ENCODE measurements around the gene SLC25A21.
A peak's percentile ranks its signal among the peaks of the same experiment; 100 is the strongest.

Gene SLC25A21

DNA sequence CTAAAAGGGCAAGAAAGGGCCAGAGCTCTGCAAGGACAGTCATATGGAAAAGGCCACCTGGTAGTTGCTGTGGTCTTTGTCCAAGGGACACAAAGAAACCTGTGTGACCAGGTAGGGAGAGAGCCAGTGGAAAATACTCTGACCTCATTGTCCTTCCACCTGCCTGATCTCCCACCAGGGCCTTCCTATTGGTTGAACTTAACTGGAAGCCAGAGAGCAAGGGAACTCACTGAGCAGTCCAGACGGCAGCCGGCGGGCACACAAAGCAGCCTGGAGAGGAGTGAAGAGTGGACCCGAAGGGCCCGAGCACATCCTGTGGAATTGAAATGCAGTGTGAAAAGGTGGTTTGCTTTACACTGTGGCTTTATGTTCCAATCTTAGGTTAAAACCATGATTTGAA lies 120.7 kb downstream of the SLC25A21 start:
- no peak overlapping the region for H3K23ac ChIP-seq (ENCODE audit: low read length)
- no peak overlapping the region for H4K5ac ChIP-seq (ENCODE audit: low read length)
- H3K27me3 ChIP-seq (ENCODE audit: insufficient read depth, low read length, poor library complexity) = no peaks in the 10 kb centered on the region
- H2BK15ac ChIP-seq (replicated peaks; ENCODE audit: low read depth) = no peak overlapping the region
- no peak overlapping the region for H3K4me2 ChIP-seq (ENCODE audit: low read length)
- H2BK5ac ChIP-seq (ENCODE audit: low read length) = no peak overlapping the region
- no peaks in the 10 kb centered on the region for H3K4me1 ChIP-seq (ENCODE audit: control insufficient read depth, low read depth, low read length)
- no peak overlapping the region for H3K4me3 ChIP-seq (ENCODE audit: low read length)
- no peak overlapping the region for H2BK120ac ChIP-seq (ENCODE audit: low read depth, low read length)
- H3K18ac ChIP-seq (ENCODE audit: low read length) = no peak overlapping the region
- H3K9ac ChIP-seq (ENCODE audit: low read length) = no peak overlapping the region
- DNase-seq = no peak
- no CpG with 5 or more reads among the region's 5 CpGs for WGBS (ENCODE audit: extremely low coverage, insufficient coverage, low lambda C conversion rate)
- no peak overlapping the region for H3K4ac ChIP-seq (ENCODE audit: low read depth, low read length)
- no peaks in the 10 kb centered on the region for H3K79me1 ChIP-seq (ENCODE audit: low read length)
- H3K36me3 ChIP-seq (ENCODE audit: control insufficient read depth, insufficient read depth, low read length) = no peaks in the 10 kb centered on the region
- H4K8ac ChIP-seq (ENCODE audit: low read depth, low read length) = no peak overlapping the region
- H3K56ac ChIP-seq (ENCODE audit: low read length) = no peak overlapping the region
- H2AK5ac ChIP-seq (ENCODE audit: low read length) = no peak overlapping the region
- H3K27ac ChIP-seq (ENCODE audit: low read depth, low read length) = no peak overlapping the region
- no peaks in the 10 kb centered on the region for H3K79me2 ChIP-seq (ENCODE audit: control insufficient read depth, insufficient read depth, low read length)

DNA sequence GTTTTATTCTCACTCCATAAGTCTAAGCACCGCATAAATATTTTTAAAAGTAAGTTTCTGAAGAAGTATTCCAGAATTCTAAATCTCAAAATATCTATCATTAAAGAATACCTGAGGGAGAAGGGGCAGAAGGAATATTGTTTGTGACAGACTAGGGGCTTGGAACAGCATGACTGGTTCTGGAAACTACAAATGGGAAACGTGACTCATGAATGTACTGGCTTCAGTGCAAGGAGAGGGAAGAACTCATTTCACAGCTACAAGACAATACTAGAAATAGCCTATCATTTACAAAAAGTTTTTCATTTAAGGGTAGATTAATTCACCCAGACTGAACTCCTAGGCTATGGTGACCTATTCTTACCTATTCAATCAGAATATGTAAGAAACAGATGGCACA lies 121.3 kb downstream of the SLC25A21 start:
- H2BK15ac ChIP-seq (replicated peaks; ENCODE audit: low read depth) = no peak overlapping the region
- no peak overlapping the region for H3K4me3 ChIP-seq (ENCODE audit: low read length)
- H2BK5ac ChIP-seq (ENCODE audit: low read length) = no peak overlapping the region
- H3K18ac ChIP-seq (ENCODE audit: low read length) = no peak overlapping the region
- no CpG with 5 or more reads among the region's 2 CpGs for WGBS (ENCODE audit: extremely low coverage, insufficient coverage, low lambda C conversion rate)
- no peak for DNase-seq
- H3K4ac ChIP-seq (ENCODE audit: low read depth, low read length) = no peak overlapping the region
- H3K23ac ChIP-seq (ENCODE audit: low read length) = no peak overlapping the region
- H2AK5ac ChIP-seq (ENCODE audit: low read length) = no peak overlapping the region
- H3K9ac ChIP-seq (ENCODE audit: low read length) = no peak overlapping the region
- H3K56ac ChIP-seq (ENCODE audit: low read length) = no peak overlapping the region
- H3K4me2 ChIP-seq (ENCODE audit: low read length) = no peak overlapping the region
- H3K4me1 ChIP-seq (ENCODE audit: control insufficient read depth, low read depth, low read length) = no peaks in the 10 kb centered on the region
- no peak overlapping the region for H2BK120ac ChIP-seq (ENCODE audit: low read depth, low read length)
- no peaks in the 10 kb centered on the region for H3K27me3 ChIP-seq (ENCODE audit: insufficient read depth, low read length, poor library complexity)
- H3K79me1 ChIP-seq (ENCODE audit: low read length) = no peaks in the 10 kb centered on the region
- H4K8ac ChIP-seq (ENCODE audit: low read depth, low read length) = no peak overlapping the region
- H3K27ac ChIP-seq (ENCODE audit: low read depth, low read length) = no peak overlapping the region
- no peak overlapping the region for H4K5ac ChIP-seq (ENCODE audit: low read length)
- no peaks in the 10 kb centered on the region for H3K79me2 ChIP-seq (ENCODE audit: control insufficient read depth, insufficient read depth, low read length)
- no peaks in the 10 kb centered on the region for H3K36me3 ChIP-seq (ENCODE audit: control insufficient read depth, insufficient read depth, low read length)

DNA sequence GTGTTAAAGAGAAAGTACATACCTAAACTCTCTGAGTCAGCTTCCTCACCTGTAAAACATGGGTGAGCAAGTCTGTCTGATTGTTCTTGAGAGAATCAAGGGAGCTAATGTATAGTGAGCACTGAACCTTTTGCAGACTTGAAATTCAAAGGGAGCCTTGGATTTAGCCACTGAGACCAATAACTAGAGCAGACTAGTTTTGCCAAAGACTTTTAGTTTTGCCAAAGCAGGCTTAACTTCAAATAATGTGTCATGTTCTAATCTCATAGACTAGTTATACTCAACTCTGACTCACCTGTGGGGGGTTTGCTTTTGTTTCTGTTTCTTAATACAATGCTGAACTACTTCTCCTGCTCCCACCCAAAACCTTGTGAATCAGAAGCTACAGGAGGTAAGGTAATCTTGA lies 123.7 kb downstream of the SLC25A21 start:
- no peak overlapping the region for H2BK5ac ChIP-seq (ENCODE audit: low read length)
- H3K4me1 ChIP-seq (ENCODE audit: control insufficient read depth, low read depth, low read length) = no peaks in the 10 kb centered on the region
- H3K4me2 ChIP-seq (ENCODE audit: low read length) = no peak overlapping the region
- H4K5ac ChIP-seq (ENCODE audit: low read length) = no peak overlapping the region
- no peak overlapping the region for H3K27ac ChIP-seq (ENCODE audit: low read depth, low read length)
- no peaks in the 10 kb centered on the region for H3K27me3 ChIP-seq (ENCODE audit: insufficient read depth, low read length, poor library complexity)
- H3K56ac ChIP-seq (ENCODE audit: low read length) = no peak overlapping the region
- H4K8ac ChIP-seq (ENCODE audit: low read depth, low read length) = no peak overlapping the region
- no peak overlapping the region for H3K4me3 ChIP-seq (ENCODE audit: low read length)
- H3K4ac ChIP-seq (ENCODE audit: low read depth, low read length) = no peak overlapping the region
- H2BK15ac ChIP-seq (replicated peaks; ENCODE audit: low read depth) = no peak overlapping the region
- no peaks in the 10 kb centered on the region for H3K79me1 ChIP-seq (ENCODE audit: low read length)
- H3K18ac ChIP-seq (ENCODE audit: low read length) = no peak overlapping the region
- no peaks in the 10 kb centered on the region for H3K36me3 ChIP-seq (ENCODE audit: control insufficient read depth, insufficient read depth, low read length)
- DNase-seq = no peak
- H3K23ac ChIP-seq (ENCODE audit: low read length) = no peak overlapping the region
- no peak overlapping the region for H2BK120ac ChIP-seq (ENCODE audit: low read depth, low read length)
- no peaks in the 10 kb centered on the region for H3K79me2 ChIP-seq (ENCODE audit: control insufficient read depth, insufficient read depth, low read length)
- H2AK5ac ChIP-seq (ENCODE audit: low read length) = no peak overlapping the region
- H3K9ac ChIP-seq (ENCODE audit: low read length) = no peak overlapping the region

DNA sequence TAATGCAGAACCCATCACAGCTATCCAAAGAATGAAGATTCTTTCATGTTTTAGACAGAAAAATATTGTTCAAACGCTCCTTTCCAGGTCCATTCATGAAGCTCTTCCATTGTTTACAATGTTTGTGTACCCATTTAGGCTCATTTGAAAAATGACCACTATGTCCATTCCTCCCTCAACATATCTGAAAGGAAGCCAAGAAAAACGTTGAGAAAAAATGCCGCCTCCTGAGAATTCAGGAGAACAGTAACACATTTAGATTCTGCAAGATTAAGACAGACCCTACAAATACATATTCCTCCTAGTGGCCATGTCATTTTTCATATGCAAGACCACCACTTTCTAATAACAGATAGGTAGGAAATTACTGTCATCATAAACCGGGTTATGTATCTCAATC lies 124.4 kb downstream of the SLC25A21 start:
- H3K36me3 ChIP-seq (ENCODE audit: control insufficient read depth, insufficient read depth, low read length) = no peaks in the 10 kb centered on the region
- H4K5ac ChIP-seq (ENCODE audit: low read length) = no peak overlapping the region
- no peak overlapping the region for H2BK5ac ChIP-seq (ENCODE audit: low read length)
- H3K4me2 ChIP-seq (ENCODE audit: low read length) = no peak overlapping the region
- H3K4me1 ChIP-seq (ENCODE audit: control insufficient read depth, low read depth, low read length) = no peaks in the 10 kb centered on the region
- no peaks in the 10 kb centered on the region for H3K27me3 ChIP-seq (ENCODE audit: insufficient read depth, low read length, poor library complexity)
- no peak overlapping the region for H2AK5ac ChIP-seq (ENCODE audit: low read length)
- DNase-seq = no peak
- H3K18ac ChIP-seq (ENCODE audit: low read length) = no peak overlapping the region
- H3K9ac ChIP-seq (ENCODE audit: low read length) = no peak overlapping the region
- no peak overlapping the region for H3K27ac ChIP-seq (ENCODE audit: low read depth, low read length)
- no peak overlapping the region for H2BK15ac ChIP-seq (replicated peaks; ENCODE audit: low read depth)
- no peak overlapping the region for H2BK120ac ChIP-seq (ENCODE audit: low read depth, low read length)
- no peak overlapping the region for H3K56ac ChIP-seq (ENCODE audit: low read length)
- no peaks in the 10 kb centered on the region for H3K79me1 ChIP-seq (ENCODE audit: low read length)
- no peak overlapping the region for H4K8ac ChIP-seq (ENCODE audit: low read depth, low read length)
- no peak overlapping the region for H3K4me3 ChIP-seq (ENCODE audit: low read length)
- no peak overlapping the region for H3K4ac ChIP-seq (ENCODE audit: low read depth, low read length)
- WGBS (ENCODE audit: extremely low coverage, insufficient coverage, low lambda C conversion rate) = no CpG with 5 or more reads among the region's 4 CpGs
- H3K23ac ChIP-seq (ENCODE audit: low read length) = no peak overlapping the region
- H3K79me2 ChIP-seq (ENCODE audit: control insufficient read depth, insufficient read depth, low read length) = no peaks in the 10 kb centered on the region

DNA sequence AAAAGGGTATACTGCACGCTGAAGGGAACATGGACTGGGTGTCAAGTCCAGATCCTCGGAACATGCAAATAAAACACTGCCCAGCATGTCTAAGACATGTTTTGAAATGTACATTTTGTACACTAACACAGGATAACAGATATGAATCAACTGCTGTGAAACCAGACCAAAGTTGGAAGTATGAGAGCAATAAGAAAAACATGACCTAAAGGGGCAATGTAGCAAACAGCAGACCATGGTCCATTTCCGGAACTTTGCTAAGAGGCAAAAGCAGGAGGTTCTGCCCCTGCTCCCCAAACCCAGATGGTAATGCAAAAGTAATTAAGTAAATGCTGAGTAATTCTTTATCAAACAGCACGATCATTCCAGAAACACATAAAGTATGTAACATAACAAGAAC lies 125.2 kb downstream of the SLC25A21 start:
- H3K79me1 ChIP-seq (ENCODE audit: low read length) = no peaks in the 10 kb centered on the region
- H2BK15ac ChIP-seq (replicated peaks; ENCODE audit: low read depth) = no peak overlapping the region
- H3K4me3 ChIP-seq (ENCODE audit: low read length) = no peak overlapping the region
- no peak overlapping the region for H3K4ac ChIP-seq (ENCODE audit: low read depth, low read length)
- H3K56ac ChIP-seq (ENCODE audit: low read length) = no peak overlapping the region
- H3K9ac ChIP-seq (ENCODE audit: low read length) = no peak overlapping the region
- no peak overlapping the region for H3K23ac ChIP-seq (ENCODE audit: low read length)
- H3K4me1 ChIP-seq (ENCODE audit: control insufficient read depth, low read depth, low read length) = no peaks in the 10 kb centered on the region
- H3K4me2 ChIP-seq (ENCODE audit: low read length) = no peak overlapping the region
- H3K36me3 ChIP-seq (ENCODE audit: control insufficient read depth, insufficient read depth, low read length) = no peaks in the 10 kb centered on the region
- H3K27ac ChIP-seq (ENCODE audit: low read depth, low read length) = no peak overlapping the region
- H3K79me2 ChIP-seq (ENCODE audit: control insufficient read depth, insufficient read depth, low read length) = no peaks in the 10 kb centered on the region
- no peak overlapping the region for H2BK120ac ChIP-seq (ENCODE audit: low read depth, low read length)
- no peaks in the 10 kb centered on the region for H3K27me3 ChIP-seq (ENCODE audit: insufficient read depth, low read length, poor library complexity)
- H2BK5ac ChIP-seq (ENCODE audit: low read length) = no peak overlapping the region
- H2AK5ac ChIP-seq (ENCODE audit: low read length) = no peak overlapping the region
- no CpG with 5 or more reads among the region's 4 CpGs for WGBS (ENCODE audit: extremely low coverage, insufficient coverage, low lambda C conversion rate)
- no peak for DNase-seq
- no peak overlapping the region for H4K5ac ChIP-seq (ENCODE audit: low read length)
- no peak overlapping the region for H4K8ac ChIP-seq (ENCODE audit: low read depth, low read length)
- peak overlapping the region; percentile 51 for H3K18ac ChIP-seq (ENCODE audit: low read length)

DNA sequence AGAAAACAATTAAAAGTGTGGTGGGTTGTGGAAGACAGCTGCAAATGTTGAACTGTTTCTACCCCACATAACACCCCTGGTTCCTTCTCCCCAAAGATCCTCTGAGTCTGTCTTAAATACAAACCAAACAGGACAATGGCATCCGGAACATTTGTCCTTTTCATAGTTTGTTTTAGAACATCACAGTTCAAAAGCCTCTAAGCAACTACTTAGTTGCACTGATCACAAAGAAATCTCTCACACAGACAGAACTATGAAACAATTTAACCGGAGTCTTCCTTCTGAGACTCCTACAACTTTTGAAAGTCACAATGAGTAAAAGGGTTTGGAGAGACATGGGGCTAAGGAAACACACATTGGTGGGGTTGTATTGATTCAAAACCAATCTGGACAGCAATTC lies 125.6 kb downstream of the SLC25A21 start:
- WGBS (ENCODE audit: extremely low coverage, insufficient coverage, low lambda C conversion rate) = no CpG with 5 or more reads among the region's 2 CpGs
- H3K9ac ChIP-seq (ENCODE audit: low read length) = no peak overlapping the region
- no peaks in the 10 kb centered on the region for H3K4me1 ChIP-seq (ENCODE audit: control insufficient read depth, low read depth, low read length)

More for the DNA sequence above, 125.6 kb downstream of the SLC25A21 start:
- H3K79me2 ChIP-seq (ENCODE audit: control insufficient read depth, insufficient read depth, low read length) = no peaks in the 10 kb centered on the region
- no peak overlapping the region for H2AK5ac ChIP-seq (ENCODE audit: low read length)
- H3K27ac ChIP-seq (ENCODE audit: low read depth, low read length) = no peak overlapping the region
- H3K27me3 ChIP-seq (ENCODE audit: insufficient read depth, low read length, poor library complexity) = no peaks in the 10 kb centered on the region
- H3K36me3 ChIP-seq (ENCODE audit: control insufficient read depth, insufficient read depth, low read length) = no peaks in the 10 kb centered on the region
- no peak overlapping the region for H3K4me3 ChIP-seq (ENCODE audit: low read length)
- no peak overlapping the region for H3K23ac ChIP-seq (ENCODE audit: low read length)
- no peak overlapping the region for H3K56ac ChIP-seq (ENCODE audit: low read length)
- no peak overlapping the region for H3K4ac ChIP-seq (ENCODE audit: low read depth, low read length)
- no peak overlapping the region for H2BK5ac ChIP-seq (ENCODE audit: low read length)
- no peak overlapping the region for H4K5ac ChIP-seq (ENCODE audit: low read length)
- H2BK15ac ChIP-seq (replicated peaks; ENCODE audit: low read depth) = no peak overlapping the region
- no peak for DNase-seq
- H3K18ac ChIP-seq (ENCODE audit: low read length) = peak overlapping the region; percentile 51
- no peaks in the 10 kb centered on the region for H3K79me1 ChIP-seq (ENCODE audit: low read length)
- no peak overlapping the region for H2BK120ac ChIP-seq (ENCODE audit: low read depth, low read length)
- no peak overlapping the region for H4K8ac ChIP-seq (ENCODE audit: low read depth, low read length)
- no peak overlapping the region for H3K4me2 ChIP-seq (ENCODE audit: low read length)
